HG02623 (cell line): Measurements from ENCODE around the gene TBL2.
"Not testable (repeated sequence)": the region's sequence is repeated elsewhere in the genome, so short reads cannot be mapped to it uniquely, and the experiment has no call there.

Source experiments
- ATAC-seq: cut with Tn5 transposase; IDR thresholded peaks from one replicate; pipeline ENCODE4 v1.9.1; 2021; ENCODE audit warnings: moderate library complexity; ENCODE audit not compliant: unreplicated experiment

TBL2 gene, protein sequence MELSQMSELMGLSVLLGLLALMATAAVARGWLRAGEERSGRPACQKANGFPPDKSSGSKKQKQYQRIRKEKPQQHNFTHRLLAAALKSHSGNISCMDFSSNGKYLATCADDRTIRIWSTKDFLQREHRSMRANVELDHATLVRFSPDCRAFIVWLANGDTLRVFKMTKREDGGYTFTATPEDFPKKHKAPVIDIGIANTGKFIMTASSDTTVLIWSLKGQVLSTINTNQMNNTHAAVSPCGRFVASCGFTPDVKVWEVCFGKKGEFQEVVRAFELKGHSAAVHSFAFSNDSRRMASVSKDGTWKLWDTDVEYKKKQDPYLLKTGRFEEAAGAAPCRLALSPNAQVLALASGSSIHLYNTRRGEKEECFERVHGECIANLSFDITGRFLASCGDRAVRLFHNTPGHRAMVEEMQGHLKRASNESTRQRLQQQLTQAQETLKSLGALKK

DNA sequence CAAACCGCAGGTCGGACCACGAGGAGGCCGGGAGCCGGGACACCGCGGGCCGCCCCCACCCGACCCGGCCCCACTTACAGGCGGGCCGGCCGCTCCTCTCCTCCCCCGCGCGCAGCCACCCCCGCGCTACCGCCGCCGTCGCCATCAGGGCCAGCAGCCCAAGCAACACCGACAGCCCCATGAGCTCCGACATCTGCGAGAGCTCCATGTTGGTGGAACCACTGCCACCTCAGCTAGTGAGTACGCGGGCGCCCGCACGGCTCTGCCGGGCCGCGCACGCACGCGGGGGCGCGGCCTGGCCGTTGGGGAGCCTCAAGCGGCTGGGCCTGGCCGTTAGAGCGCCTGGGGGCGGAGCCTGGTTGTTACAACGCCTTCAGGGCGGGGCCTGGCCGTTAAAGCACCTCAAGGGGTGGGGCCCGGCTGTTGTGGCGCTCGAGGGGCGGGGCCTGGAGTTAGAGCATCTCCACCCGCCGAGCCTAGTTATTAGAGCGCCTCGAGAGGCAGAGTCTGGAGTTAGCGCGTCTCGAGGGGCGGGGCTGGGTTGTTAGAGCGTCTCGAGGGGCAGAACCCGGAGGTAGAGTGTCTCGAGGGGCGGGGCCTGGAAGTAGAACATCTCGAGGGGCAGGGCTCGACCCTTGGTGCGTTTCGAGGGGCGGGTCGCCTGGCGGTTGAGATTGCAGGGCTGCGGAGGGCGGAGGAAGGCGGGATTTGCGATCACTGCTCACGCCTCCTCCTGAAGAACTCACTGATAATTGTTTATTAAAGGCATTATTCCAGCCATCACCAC lies at the start of gene TBL2:
TBL2 (minus strand) TSS at position 238 of the 787 bp plus-strand sequence; CDS start at position 208, 30 bp downstream.
- peak; percentile 84 for ATAC-seq

DNA sequence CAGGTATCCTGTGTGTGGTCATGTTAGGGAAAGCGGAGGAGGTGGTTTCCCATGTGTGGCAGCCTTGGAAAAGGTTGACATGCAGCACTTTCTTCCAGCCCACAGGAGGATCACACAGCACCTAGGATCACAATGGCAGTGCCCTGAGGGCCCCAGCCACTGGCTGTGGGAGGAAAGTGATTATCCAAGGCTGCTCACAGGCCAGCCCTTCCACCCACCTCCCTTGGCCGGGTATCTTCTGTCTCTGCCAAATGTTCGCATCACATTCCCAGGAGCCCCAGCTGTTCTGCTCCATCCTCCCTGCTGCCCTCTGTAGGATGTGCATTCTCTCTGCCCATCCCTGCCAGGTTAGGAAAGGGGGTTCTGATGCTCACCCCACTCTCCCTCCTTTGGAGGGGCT lies 48.4 kb upstream of the TBL2 start:
- no peak for ATAC-seq

DNA sequence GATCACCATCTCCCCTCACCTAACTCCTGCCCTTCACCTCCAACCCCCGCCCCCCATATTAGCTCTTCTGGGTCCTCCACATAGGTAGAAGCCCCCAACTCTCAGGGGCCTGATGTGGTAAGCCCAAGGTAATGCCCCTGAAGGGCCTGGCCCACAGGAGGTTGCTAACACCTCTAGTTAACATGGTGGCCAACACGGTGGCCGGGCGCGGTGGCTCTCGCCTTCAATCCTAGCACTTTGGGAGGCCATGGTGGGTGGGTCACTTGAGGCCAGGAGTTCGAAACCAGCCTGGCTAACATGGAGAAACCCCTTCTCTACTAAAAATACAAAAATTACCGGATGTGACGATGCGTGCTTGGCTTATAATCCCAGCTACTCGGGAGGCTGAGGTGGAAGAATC lies 46.9 kb upstream of the TBL2 start:
- ATAC-seq: no peak

DNA sequence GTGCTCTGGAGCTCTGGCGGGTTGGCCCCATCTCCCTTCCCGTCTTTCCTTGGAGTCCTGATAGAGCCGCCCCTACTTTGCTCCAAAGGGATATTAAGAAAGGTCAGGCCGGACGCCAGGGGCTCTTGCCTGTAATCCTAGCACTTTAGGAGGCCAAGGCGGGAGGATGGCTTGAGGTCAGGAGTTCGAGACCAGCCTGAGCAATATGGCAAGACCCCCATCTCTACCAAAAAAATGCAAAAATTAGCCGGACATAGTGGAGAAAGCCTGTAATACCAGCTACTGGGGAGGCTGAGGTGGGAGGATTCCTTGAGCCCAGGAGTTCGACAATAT lies 46.3 kb upstream of the TBL2 start:
- ATAC-seq: no peak

DNA sequence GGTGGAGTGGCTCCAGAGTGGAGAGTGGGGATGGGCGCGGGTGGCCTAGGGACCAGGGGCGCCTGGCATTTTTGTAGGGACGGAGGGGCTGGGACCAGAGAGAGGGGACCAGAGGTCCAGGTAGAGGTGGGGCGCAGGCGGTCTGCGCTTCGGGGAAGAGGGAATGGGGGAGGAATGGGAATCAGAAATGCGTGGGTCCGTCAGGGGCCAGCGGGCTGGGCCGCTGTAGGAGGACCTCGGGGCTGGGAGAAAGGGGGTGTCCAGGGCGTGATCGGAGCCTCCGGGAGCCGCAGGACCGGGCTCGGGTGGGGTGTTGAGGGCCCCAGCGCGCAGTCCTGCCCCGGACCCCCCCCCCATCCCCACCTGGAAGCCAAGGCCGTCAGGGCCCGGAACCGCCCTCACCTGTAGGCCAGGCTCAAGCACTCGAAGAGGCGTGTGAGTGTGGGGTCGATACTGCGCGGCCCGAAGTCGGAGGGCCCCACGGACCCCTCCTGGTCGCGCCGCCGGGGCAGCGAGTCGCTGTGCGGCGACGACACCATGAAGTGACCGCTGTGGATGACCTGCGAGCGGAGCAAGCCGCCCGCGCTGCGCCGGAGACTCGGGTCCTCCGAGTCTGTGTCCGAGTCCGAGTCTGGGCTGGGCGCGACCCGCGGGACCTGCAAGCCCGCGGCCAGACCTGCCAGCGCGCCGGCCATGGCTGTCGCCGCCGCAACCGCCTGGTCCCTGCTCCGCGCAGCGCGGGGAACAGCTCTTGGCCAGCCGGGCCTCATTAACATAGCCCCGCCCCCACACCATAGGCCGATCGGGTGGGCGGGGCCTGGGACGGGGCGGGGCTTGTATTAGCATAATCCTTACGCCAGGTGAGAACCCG lies 45.7 kb upstream of the TBL2 start, which contains the start of gene MLXIPL:
MLXIPL (minus strand) TSS at position 725 of the 871 bp plus-strand sequence; CDS start at position 695, 30 bp downstream.
- no peak for ATAC-seq

DNA sequence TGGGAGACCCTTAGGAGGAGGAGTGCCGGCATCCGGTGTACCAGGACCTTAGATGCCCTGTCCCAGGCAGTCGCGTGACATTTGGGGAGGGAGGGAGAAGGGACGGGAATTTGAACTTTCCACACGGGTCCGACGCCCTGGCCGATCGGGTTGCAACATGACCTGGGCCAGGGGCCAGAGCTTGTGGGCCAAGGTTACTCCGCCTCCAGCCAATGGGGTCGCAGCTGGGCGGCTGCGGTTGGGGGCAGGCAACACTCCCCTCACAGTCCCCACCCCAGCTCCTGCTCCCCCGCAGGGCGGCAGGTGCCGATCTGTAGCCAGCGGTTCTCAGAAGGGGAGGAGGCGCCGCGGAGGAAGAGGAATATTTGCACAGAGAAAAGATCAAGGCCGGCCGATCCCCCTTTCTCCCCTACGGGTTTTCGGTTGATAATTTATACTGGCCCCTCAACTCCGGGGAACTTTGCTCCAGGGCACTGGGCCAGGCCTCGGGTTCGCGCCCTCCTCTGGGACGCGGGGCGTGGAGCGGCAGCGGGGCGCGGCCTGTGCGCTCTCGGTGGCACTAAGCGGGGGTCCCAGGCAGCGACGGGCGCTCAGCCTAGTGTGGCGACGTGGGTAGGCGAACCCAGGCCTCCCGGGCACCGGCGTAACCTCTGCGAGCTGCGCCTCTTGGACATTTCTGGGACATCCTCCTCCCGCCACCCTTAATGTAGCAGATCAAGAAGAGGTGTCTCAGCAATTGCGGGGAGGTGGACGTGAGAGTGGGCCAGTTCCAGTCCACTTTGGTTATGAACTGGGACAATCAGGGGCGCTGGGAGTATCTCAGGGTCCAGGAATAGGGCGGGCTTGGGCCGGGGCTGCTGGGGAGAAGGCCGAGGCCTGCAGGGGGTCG lies 44.8 kb upstream of the TBL2 start:
- no peak for ATAC-seq

DNA sequence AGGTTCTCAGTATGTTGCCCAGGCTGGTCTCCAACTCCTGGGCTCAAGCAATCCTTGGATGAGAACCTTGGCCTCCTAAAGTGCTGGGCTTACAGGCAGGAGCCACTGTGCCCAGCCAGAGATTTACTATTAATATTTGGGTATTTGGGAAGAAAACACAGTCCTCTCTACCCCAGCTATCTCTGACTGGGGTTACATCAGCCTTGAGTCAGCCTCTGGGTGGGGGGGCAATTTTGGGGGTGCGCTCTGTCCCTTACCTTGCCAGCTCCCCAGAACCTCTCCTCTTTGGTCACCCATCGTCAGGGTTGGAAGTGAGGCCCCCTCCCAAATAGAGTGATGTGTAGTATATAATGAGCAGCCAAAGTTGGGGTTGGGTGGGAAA lies 44.1 kb upstream of the TBL2 start:
- ATAC-seq: no peak

DNA sequence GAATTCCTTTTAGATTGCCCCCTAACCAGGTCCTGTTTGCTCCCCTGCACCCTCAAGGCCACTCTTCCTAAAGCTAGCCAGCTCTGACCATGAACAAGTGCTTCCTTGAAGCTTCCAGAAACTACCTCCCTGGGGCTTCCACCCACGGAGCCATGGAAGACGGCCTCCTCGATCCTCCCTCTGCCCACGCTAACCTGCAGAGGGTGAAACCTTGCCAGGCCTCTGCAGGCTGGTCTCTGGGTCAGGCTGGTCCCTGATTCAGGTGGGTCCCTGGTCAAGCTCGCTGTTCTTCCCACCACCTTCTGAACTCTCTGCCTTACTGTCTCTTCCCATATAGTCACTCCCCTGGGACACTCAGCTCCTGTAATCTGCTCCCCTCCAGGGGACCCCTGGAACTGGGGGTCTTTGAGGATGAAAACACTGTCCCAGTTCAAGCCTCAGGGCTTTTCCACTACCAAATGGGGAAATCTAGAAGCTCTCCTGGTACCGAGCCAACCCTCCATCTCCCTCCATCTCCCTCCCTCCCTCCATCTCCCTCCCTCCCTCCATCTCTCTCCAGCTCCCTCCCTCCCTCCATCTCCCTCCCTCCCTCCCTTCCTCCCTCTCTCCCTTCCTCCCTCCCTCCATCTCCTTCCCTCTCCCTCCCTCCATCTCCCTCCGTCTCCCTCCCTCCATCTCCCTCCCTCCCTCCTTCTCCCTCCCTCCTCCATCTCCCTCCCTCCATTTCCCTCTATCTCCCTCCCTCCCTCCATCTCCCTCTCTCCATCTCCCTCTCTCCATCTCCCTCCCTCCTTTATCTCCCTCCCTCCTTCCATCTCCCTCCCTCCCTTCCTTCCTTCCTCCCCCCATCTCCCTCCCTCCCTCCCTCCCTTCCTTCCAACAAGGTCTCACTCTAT lies 43.0 kb upstream of the TBL2 start:
- no peak for ATAC-seq

DNA sequence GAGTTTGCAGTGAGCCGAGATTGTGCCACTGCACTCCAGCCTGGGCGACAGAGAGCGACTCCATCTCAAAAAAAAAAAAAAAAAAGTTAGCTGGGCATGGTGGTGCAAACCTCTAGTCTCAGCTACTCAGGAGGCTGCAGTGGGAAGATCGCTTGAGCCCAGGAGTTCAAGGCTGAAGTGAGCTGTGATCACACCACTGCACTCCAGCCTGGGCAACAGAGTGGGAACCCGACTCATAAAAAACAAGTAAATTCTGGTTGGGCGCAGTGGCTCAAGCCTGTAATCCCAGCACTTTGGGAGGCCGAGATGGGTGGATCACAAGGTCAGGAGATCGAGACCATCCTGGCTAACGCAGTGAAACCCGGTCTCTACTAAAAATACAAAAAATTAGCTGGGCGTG lies 41.0 kb upstream of the TBL2 start:
- not testable (repeated sequence) for ATAC-seq

DNA sequence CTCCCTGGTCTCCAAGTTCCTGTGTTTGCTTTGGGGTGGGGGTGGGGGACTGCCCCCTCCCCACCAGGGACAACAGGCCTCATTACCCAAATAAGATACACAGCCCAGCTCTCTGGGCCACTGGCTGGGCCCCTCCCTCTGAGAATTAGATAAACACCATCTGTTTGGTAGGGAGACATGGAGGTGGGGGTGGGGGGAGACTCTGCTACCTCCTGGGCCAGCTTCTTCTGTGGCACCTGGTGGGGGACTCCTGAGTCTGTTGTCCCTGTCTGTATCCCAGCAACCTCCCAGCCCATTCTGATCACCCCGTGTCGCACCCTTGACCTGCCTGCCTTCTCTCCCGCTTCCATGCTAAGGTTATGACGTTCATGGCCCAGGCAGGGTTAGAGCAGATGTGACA lies 40.2 kb upstream of the TBL2 start:
- ATAC-seq: no peak

DNA sequence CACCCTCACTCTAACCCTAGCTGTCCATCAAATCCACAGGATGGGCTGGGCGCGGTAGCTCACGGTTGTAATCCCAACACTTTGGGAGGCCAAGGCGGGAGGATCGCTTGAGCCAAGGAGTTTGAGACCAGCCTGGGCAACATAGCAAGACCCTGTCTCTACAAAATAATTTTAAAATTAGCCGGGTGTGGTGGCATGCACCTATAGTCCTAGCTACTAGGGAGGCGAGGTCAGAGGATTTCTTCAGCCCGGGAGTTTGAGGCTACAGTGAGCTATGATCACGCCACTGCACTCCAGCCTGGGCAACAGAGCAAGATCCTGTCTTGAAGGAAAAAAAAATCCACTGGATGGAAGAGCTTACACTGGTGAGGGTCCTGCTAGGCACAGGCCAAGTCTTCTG lies 39.1 kb upstream of the TBL2 start:
- not testable (repeated sequence) for ATAC-seq

DNA sequence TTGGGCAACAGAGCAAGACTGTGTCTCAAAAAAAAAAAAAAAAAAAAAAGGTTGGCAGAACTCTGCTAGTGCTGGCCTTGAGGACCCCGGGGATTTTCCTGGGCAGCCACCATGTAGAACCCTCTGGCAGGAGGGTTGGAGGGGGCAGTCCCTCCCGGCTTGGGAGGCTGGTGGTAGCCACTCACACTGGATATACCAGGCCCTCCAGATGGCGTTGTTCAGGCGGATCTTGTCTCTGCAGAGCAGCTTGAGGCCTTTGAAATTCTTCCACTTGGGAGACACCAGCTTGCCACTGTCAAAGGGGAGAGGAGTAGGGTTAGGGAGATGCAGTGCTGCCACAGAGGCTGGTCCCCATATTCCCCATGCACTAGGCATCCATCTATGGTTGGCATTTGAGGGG lies 37.5 kb upstream of the TBL2 start:
- no peak for ATAC-seq

DNA sequence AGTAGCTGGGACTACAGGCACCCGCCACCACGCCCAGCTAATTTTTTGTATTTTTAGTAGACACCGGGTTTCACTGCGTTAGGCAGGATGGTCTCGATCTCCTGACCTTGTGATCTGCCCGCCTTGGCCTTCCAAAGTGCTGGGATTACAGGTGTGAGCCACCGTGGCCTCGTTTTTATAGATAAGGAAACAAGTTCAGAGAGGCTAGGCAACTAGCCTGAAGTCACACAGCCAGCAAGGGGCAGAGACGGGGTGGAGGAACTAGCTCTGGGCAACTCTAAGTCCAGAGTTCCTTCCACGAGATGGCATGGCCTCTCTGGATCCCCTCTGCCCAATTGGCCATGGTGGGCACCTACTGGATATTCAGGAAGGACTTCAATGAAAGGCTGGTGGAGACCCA lies 36.6 kb upstream of the TBL2 start:
- ATAC-seq: not testable (repeated sequence)

DNA sequence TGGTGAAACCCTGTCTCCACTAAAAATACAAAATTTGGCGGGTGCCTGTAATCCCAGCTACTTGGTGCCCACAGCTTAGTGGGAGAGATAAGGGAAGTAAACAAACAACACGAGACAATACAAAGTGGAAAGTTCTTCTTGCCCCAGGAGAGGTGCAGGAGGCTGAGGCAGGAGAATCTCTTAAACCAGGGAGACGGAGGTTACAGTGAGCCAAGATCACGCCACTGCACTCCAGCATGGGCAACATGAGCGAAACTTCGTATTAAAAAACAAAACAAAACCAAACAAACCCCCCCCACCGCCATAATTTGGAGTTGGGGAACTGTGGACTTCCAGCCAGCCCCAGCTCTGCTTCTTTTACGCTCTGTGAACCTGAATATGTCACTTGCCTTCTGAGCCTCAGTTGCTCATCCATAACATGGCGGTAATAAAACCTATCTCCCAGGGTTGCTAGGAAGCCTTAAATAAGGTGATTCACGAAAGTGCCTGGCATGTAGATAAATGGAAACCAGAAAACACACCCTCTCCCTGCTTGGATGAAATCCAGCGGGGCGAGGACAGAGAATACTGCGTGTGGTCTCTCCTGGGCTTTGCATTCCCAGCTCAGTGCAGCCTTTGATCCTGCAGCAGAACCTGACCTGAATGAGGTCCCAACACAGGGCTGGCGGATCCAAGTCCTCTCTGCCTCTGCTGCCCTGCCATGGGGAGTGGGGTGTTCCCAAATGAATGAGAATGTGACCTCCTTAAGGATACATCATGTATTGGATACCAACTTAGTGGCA lies 35.8 kb upstream of the TBL2 start:
- no peak for ATAC-seq

DNA sequence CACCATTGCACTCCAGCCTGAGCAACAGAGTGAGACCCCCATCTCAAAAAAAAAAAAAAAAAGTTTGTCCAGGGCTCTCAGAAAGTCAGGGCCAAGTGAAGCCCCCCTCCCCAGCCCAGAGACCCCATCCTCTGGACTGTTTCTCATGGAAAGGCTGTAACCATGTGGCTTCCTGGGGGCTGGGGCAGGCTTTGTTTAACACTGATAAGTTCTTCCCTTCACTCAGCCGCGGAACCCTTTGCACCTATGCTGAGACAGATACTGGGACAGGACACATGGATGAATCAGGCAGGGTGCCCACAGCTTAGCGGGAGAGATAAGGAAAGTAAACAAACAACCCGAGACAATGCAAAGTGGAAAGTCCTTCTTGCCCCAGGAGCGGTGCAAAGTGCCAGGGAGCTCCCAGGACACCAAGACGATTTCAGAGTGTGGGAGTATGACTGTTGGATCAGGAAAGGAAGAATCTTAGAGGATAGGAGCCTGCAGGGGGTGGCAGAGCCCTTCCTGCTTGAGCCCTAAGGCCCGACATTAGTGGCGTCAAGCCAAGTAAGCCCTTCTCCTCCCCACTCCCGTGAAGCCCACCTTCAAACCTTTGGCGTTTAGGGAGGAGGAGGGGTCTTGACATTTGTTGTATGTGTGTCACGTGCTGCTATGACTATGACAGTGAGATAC lies 34.4 kb upstream of the TBL2 start:
- no peak for ATAC-seq

DNA sequence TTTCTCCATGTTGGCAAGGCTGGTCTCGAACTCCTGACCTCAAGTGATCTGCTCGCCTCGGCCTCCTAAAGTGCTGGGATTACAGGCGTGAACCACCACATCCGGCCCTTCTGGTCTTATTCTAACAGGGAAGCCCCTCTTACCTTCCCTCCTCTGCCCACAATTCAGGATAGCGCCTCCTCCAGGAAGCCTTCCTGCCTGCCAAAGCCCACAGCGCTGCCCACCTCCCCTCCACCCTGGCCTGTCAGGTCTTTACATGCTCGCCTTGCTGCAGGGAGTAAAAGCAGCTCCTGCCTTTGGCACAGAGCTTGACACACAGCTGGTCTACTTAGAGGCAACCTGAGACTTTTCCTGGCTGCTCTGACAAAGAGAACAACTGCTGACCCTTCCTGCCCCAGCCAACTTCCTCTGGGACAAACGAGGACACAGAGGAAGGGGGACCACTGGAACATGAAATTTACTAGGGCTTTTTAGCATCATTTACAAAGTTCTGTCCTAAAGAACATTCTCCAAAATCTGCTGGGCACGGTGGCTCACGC lies 32.7 kb upstream of the TBL2 start:
- no peak for ATAC-seq

DNA sequence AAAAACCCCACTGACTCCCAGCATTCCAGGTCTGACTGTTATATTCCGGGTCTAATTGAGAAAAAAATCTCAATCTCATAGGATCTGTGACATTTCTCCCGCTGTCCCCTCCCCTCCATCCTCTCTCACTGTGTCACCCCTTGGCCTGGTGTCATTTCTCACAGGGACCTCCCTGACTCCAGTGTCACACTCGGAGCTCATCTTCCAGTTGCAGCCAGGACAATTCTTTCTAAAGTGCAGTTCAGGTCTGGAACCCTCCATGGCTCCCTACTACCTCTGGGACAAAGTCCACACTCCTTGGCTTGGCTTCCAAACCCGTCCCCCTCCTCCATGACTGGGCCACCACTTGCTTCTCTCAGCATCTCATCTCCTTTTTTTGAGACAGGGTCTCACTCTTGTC lies 31.7 kb upstream of the TBL2 start:
- ATAC-seq: no peak

DNA sequence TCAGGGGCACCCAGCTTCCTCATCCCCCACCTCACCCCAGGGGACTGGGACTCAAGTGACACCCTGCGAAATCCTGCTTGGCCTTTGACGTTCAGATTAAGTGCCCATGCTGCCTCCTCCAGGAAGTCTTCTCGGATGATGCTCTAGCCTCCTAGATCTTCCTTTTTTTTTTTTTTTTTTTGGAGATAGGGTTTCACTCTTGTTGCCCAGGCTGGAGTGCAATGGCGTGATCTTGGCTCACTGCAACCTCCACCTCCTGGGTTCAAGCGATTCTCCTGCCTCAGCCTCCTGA lies 29.3 kb upstream of the TBL2 start:
- ATAC-seq: not testable (repeated sequence)
